NCI-H1105 treated with DMSO at 0.1 percent for 48 hours (cell line): ENCODE data around the gene MAP2K7.

Experiments
- DNase-seq: peaks from one replicate; lab custom pipeline; 2025; lab: John Stamatoyannopoulos, UW

MAP2K7 gene

GRCh38 chr19:7867092-7867844 is 36.4 kb upstream of the MAP2K7 start:
- DNase-seq = no peak

DNA sequence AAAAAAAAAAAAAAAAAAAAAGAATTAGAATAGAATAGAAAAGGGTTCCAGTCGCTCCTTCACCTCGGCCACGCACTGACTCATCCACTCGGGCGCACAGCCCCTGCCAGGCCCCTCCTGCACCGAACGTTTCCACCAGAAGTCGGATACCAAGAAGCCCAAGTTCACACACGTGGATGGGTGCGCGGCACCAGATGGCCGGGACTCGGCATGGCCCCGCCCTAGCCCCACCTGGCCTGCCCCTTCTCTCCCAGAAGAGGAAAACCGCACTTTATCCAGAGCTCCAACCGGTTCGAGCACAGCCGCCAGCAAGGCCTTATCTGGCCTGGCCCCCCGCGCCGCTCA is 35.4 kb upstream of the MAP2K7 start:
- no peak for DNase-seq

- DNase-seq = peak; percentile 45
Observed at GRCh38 chr19:7868671-7869452, 34.8 kb upstream of the MAP2K7 start.

DNA sequence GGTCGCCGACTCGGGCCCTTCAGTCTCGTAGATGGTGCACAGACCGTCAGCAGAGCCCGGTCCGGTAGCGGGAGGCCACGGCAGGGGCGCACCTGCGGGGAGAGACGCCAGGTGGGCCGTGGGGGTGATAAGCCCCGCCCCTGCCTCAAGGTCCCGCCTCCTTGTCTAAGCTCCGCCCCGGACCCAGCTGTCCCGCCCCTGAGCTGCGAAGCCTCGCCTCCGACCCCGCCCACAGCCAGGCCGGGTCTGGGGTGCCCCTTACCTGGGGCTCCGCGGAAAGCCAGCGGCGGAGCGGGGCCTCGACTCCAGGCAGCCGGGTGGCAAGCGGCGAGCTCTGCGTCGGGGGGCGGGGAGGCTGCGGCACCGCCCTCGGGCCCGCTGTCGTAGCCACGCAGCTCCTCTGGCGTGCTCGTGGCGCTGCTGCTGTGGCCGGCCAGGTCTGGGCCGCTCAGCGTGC is 34.2 kb upstream of the MAP2K7 start:
- DNase-seq = peak; percentile 45

GRCh38 chr19:7869910-7870511 is 33.7 kb upstream of the MAP2K7 start:
- peak; percentile 74 for DNase-seq

- no peak for DNase-seq
Observed at GRCh38 chr19:7870571-7871436, 32.9 kb upstream of the MAP2K7 start.

GRCh38 chr19:7871437-7872305 is 32.0 kb upstream of the MAP2K7 start:
- DNase-seq = peak; percentile 39

DNA sequence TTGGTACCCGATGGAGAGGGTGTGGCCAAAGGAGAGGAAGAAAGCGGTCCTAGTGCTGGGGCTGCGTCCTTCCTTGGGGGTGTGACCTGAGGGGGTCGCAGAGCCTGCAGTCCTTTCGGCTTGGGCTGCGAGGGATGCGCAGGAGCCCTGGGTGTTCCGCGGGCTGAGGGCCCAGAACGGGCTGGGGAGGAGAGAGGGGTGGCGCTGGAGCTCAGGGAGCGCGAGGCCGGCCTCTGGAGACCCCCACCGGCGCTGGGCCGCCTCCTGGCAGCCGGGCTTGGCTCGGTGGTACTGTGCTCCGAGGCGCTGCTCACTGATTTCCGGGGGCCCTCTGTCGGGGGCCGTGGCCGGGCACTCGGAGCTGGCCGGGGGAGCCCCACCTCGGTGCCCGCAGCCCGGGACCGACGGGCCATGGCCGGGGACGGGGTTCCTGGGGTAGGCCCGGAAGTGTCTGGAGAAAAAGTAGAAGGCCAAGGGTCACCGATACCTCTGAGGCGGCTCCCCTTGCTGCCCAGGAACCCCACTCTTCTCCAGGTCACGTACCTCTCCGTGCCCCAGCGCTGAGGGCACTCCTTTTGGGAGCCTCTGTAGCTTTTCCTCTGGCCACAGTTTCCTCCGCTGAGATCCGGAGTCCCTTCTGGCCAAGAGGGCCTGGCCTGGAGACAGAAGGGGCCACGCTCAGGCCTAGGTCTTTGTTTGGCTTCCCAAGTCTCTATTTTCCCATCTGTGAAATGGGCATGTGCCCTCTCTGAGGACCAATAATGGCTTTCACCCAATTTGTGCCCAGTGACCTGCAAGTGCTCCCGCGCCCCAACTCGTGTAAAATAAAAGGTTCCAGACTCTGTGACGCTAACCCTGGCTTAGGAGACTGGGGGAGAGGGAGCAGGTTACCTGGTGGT is 31.1 kb upstream of the MAP2K7 start:
- DNase-seq = no peak

GRCh38 chr19:7873304-7874075 is 30.2 kb upstream of the MAP2K7 start:
- peak; percentile 57 for DNase-seq

GRCh38 chr19:7874076-7874896 is 29.4 kb upstream of the MAP2K7 start, which contains the start of gene PRR36:
PRR36 (minus strand) TSS chr19:7874390; CDS start chr19:7873689, 701 bp downstream.
- peak; percentile 91 for DNase-seq

DNA sequence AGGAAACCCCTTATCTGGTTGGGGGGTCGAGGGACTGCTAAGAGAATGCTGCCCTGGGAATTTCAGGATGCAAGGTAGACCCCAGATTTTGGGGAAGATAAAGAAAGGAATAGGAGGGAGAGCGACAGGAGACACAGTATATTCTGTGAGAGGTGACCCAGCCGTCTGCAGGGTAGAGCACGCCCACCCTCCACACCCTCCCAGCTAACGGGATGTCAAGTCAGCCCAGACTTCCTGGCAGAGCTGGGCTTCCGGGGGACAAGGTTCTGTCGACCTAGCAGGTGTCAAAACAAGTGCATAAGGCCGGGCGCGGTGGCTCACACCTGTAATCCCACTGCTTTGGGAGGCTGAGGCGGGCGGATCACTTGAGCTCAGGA is 28.8 kb upstream of the MAP2K7 start:
- DNase-seq = no peak

GRCh38 chr19:7877249-7877836 is 26.3 kb upstream of the MAP2K7 start:
- DNase-seq = no peak

DNA sequence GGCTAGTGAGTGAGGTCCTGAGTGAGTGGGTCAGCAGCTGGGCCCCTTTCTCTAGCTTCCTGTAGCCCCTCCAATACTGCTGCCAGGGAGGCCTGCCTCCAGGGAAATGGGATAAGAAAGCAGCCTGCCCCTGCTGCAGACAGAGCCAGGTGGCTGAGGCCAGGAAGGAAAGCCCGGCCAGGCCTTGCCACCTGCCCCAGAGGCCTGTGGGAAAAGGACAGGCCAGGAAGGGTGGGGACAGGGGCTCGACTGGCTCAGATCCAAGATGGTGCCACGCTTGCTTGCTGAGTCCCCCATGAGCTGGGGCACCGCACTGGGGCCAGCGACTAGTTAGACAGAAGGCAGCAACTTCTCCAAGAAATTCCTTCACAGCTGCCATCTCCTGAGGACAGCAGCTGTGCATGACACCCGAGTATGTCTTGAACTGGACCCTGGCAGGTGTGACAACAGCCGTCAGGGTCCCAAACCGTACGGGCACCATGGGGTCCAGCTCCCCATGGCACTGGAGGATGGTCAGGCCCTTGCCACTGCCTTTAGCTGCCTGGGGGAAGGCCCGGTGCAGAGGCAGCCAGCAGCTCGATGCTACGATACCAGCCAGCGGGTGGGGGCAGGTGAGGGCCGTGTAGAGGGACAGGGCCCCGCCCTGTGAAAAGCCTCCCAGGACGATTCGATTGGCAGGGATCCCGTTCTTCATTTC is 24.4 kb upstream of the MAP2K7 start:
- no peak for DNase-seq

GRCh38 chr19:7879836-7880235 is 23.8 kb upstream of the MAP2K7 start:
- DNase-seq = no peak

GRCh38 chr19:7881910-7882309 is 21.8 kb upstream of the MAP2K7 start:
- no peak for DNase-seq

GRCh38 chr19:7883105-7883504 is 20.6 kb upstream of the MAP2K7 start:
- DNase-seq = no peak
